Measurements from ENCODE around the gene GSTO2. TPM values are rescaled to one million over a fixed set of nuclear protein-coding genes. Genes with fewer than 3 reads are reported as not detected.

The GSTO2 gene
- total RNA-seq, 1 experiment from 2014 or later, result 1.1 TPM

- Histone ChIP-seq H3K36me3 (ENCODE audit: control insufficient read depth, insufficient read depth, low read length) (no peaks in the 10 kb centered on the region), H3K27me3 (replicated peaks; ENCODE audit: control insufficient read depth, insufficient read depth, low read length) (no peaks in the 10 kb centered on the region), H3K4me1 (no peaks in the 10 kb centered on the region), H3K9me3 (no peaks in the 10 kb centered on the region), H3K4me3 (ENCODE audit: low read depth, low read length) (no peak overlapping the region)
- intact Hi-C loops (cut with micrococcal nuclease; ENCODE audit: unreplicated experiment), result no loop called here
- no peak for DNase-seq
- Mint-ChIP-seq H3K4me3 (ENCODE audit: unreplicated experiment) (no peak overlapping the region), H3K27ac (ENCODE audit: unreplicated experiment) (no peak overlapping the region), H3K9me3 (ENCODE audit: unreplicated experiment) (no peaks in the 10 kb centered on the region), H3K4me1 (ENCODE audit: low read depth, unreplicated experiment) (no peaks in the 10 kb centered on the region), H3K27me3 (ENCODE audit: insufficient read depth, unreplicated experiment) (no peaks in the 10 kb centered on the region), H3K36me3 (ENCODE audit: insufficient read depth, unreplicated experiment) (no peaks in the 10 kb centered on the region)
- ChIA-PET POLR2A (no interaction called here), CTCF (no interaction called here)
- no TSS peak for BruUV-seq (replicated peaks)
- TF ChIP-seq CTCF (IDR thresholded peaks at IDR 0.05; ENCODE audit: insufficient read depth in 1 of 2, low read depth in 1 of 2, low read length in 1 of 2, severe bottlenecking in 1 of 2, unreplicated experiment in 1 of 2), result no peak
Observed at GRCh38 chr10:104316321-104317099, 47.5 kb downstream of the GSTO2 start.

GRCh38 chr10:104317269-104317710 lies 48.3 kb downstream of the GSTO2 start:
- CTCF ChIA-PET, result no interaction called here
- Histone ChIP-seq H3K4me1 (no peaks in the 10 kb centered on the region), H3K36me3 (ENCODE audit: control insufficient read depth, insufficient read depth, low read length) (no peaks in the 10 kb centered on the region), H3K4me3 (ENCODE audit: low read depth, low read length) (no peak overlapping the region), H3K9me3 (no peaks in the 10 kb centered on the region), H3K27me3 (replicated peaks; ENCODE audit: control insufficient read depth, insufficient read depth, low read length) (no peaks in the 10 kb centered on the region)
- Mint-ChIP-seq H3K27me3 (ENCODE audit: insufficient read depth, unreplicated experiment) (no peaks in the 10 kb centered on the region), H3K4me1 (ENCODE audit: low read depth, unreplicated experiment) (no peaks in the 10 kb centered on the region), H3K27ac (ENCODE audit: unreplicated experiment) (no peak overlapping the region), H3K4me3 (ENCODE audit: unreplicated experiment) (no peak overlapping the region), H3K9me3 (ENCODE audit: unreplicated experiment) (no peaks in the 10 kb centered on the region), H3K36me3 (ENCODE audit: insufficient read depth, unreplicated experiment) (no peaks in the 10 kb centered on the region)
- intact Hi-C loops (cut with micrococcal nuclease; ENCODE audit: unreplicated experiment), result no loop called here
- no TSS peak for BruUV-seq (replicated peaks)
- DNase-seq, result no peak
- TF ChIP-seq CTCF (IDR thresholded peaks at IDR 0.05; ENCODE audit: insufficient read depth in 1 of 2, low read depth in 1 of 2, low read length in 1 of 2, severe bottlenecking in 1 of 2, unreplicated experiment in 1 of 2), result no peak
- POLR2A ChIA-PET, result no interaction called here

- intact Hi-C loops (cut with micrococcal nuclease; ENCODE audit: unreplicated experiment), result no loop called here
- H3K4me3 ChIP-seq (ENCODE audit: low read depth, low read length), result no peak overlapping the region
- ChIA-PET POLR2A (no interaction called here), CTCF (no interaction called here)
- no peaks in the 10 kb centered on the region for H3K4me1 Mint-ChIP-seq (ENCODE audit: low read depth, unreplicated experiment)
- no peaks in the 10 kb centered on the region for H3K27me3 Mint-ChIP-seq (ENCODE audit: insufficient read depth, unreplicated experiment)
- H3K27me3 ChIP-seq (replicated peaks; ENCODE audit: control insufficient read depth, insufficient read depth, low read length), result no peaks in the 10 kb centered on the region
- DNase-seq, result no peak
- H3K27ac Mint-ChIP-seq (ENCODE audit: unreplicated experiment), result no peak overlapping the region
- no peaks in the 10 kb centered on the region for H3K36me3 ChIP-seq (ENCODE audit: control insufficient read depth, insufficient read depth, low read length)
- no peak overlapping the region for H3K4me3 Mint-ChIP-seq (ENCODE audit: unreplicated experiment)
- no peaks in the 10 kb centered on the region for H3K36me3 Mint-ChIP-seq (ENCODE audit: insufficient read depth, unreplicated experiment)
- no peaks in the 10 kb centered on the region for H3K9me3 Mint-ChIP-seq (ENCODE audit: unreplicated experiment)
- no peaks in the 10 kb centered on the region for H3K4me1 ChIP-seq
- no TSS peak for BruUV-seq (replicated peaks)
- no peak for TF ChIP-seq CTCF (IDR thresholded peaks at IDR 0.05; ENCODE audit: insufficient read depth in 1 of 2, low read depth in 1 of 2, low read length in 1 of 2, severe bottlenecking in 1 of 2, unreplicated experiment in 1 of 2)
- H3K9me3 ChIP-seq, result no peaks in the 10 kb centered on the region
Observed at GRCh38 chr10:104317726-104318299, 48.8 kb downstream of the GSTO2 start.
